Left kidney (tissue), 2 donors: Measurements from ENCODE around the gene WDR46. TPM values are rescaled to one million over a fixed set of nuclear protein-coding genes. Genes with fewer than 3 reads are reported as not detected.
"Not testable (repeated sequence)": the region's sequence is repeated elsewhere in the genome, so short reads cannot be mapped to it uniquely, and the experiment has no call there.

Experiments used
- DNase-seq: peaks from one replicate; pipeline ENCODE4 v3.0.0-alpha.2; 2013
- polyA plus RNA-seq: library from polyadenylated mRNA; unstranded; fragments of 120-200 nt; gene quantifications from one replicate; pipeline ENCODE4 v1.2.1, GENCODE V29; 2013; ENCODE audit not compliant: insufficient read length

WDR46 gene
- polyA plus RNA-seq, 1 donor: 59.7 TPM

DNA sequence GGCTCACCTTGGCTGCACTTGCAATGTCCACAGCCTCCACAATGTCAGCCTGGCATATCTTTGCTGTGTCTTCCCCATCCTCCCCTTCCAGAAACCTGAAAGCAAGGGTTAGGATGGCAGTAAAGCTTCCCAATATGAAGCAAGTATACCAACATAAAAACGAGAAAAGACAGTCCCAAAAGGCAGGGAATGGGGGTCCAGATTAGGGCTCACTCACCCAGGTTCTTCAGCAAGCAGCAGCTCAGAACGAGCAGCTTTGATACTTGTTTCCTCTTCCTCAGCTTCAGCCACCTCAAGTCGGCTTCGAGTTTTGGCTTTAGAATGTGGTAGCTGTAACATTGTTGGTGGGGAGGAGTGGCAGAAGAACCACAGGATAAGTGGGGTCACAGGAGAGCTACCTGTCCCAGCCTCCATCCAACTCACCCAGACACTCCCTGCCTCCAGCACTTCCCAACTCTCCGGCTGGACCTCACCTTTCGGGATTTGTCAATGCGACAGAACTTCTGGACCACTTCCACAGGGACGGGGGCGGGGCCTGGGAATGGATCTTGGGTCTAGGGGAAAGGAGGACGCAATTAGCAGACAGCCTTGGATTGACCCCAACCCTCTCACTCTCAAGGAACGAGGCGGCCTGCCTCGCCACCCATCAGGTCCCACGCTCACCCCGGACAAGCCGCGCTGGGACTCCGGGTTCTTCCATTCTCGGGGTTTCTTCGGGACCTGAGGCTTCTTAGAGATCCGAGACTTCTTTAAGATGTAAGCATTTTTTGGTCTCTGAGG, 708 bp downstream of the WDR46 start:
- no peak for DNase-seq

DNA sequence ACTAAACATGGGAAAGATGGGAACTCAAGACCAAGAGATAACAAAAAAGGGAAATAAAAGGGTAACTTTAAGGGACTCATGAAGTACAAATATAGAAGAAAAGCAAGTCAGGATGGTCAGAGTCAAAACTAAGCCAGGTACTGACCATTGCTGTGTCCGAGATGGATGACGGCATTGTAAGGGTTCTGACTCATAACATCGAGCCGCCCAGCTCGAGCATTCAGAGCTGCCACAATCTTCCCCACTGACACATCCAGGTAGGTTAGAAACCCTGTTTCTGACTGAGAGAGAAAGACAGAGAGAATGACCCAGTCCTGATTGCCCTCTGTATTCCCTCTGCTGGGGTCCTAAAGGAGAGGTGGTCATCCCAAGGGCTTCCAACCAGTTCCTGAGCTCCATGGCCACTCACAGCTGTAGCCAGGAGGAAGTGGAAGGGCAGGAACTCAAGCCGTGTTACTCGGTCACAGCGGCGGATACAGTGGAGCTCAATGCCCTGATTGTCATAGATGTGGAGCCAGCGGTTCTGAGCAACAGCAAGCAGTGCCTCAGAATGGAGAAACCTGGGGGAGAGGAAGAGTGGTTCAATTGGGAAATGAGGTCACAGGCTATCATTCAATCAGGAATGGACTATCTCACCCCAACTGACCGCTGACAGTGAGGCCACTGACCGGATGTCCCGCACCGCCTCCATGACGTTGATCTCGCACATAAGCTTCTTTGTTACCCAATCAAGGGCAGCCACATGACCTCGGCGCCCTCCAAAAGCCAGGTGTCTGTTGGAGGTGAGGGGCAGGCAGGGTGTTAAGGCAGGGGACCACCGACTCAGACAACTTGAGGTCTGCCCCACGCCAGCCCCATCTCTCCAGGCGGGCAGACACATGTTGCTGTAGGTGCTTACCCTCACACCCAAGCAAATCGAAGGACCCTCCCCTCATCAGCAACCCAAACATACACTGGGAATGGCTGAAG, 1.8 kb downstream of the WDR46 start:
- no peak for DNase-seq

DNA sequence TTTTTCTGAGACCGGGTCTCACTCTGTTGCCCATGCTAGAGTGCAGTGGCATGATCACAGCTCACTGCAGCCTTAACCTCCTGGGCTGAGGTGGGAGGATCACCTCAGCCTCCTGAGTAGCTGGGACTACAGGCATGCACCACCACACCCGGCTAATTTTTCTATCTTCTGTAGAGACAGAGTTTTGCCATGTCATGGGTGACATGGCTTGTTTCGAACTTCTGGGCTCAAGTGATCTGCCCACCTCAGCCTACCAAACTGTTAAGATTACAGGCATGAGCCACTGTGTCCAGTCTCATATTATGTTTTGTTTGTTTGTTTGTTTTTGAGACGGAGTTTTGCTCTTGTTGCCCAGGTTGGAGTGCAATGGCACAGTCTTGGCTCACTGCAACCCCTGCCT, 3.8 kb downstream of the WDR46 start:
- DNase-seq: not testable (repeated sequence)

DNA sequence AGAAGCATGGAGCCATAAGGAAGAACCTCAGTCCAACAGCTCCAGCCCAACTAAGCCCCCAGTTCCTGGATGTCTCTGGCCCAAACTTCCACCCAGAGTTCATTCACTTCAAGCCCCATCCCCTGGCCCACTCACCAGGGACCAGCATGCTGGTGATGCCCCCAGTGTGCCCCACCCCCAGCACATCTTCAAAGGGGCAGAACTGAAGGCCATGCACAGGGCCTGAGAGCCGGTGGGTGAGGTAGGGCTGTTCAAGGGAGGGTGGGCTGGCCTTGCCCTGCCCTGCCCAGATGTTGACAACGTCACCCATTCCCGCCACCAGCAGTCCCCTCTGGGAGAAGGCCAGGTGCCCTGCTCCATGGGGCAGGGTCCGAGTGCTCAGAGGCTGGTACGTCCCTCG, 8.5 kb downstream of the WDR46 start:
- no peak for DNase-seq

DNA sequence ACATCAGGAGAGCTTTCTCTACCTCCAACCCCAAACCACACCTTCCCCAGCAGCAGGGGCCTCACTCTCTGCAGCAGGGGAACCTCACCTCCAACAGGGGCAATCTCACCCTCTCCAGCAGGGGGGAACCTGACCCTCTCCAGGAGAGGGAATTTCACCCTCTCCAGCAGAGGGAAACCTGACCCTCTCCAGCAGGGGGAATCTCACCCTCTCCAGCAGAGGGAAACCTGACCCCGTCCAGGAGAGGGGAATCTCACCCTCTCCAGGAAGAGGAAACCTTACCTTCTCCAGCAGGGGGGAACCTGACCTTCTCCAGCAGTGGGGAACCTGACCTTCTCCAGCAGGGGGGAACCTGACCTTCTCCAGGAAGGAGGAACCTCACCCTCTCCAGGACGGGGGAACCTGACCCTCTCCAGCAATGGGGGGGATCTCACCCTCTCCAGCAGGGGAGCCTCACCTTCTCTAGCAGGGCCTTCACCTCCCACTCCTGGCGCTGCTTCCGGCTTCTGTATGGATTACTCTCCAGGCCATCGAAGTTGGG, 9.0 kb downstream of the WDR46 start:
- DNase-seq: peak; percentile 22

DNA sequence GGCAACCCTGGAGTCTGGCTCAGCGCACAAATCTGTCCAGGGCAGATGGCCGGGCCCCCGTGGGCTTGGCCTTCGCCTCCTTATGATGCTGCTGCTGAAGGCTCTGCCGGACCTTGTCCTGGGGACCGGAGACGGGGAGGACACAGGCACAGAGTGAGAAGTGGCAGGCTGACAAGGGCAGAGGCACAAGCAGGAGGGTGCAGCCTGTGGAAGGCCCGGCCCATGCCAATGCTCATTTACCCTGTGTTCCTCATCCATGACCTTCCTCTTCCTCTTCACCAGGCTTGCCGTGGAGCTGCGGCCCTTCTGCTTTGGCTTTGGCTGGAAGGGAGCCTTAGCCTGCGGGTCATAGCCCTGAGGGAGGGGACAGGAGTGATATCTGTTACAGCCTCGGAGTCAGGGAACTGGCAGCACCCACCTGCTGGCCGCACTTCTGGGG, 9.8 kb downstream of the WDR46 start:
- DNase-seq: no peak

DNA sequence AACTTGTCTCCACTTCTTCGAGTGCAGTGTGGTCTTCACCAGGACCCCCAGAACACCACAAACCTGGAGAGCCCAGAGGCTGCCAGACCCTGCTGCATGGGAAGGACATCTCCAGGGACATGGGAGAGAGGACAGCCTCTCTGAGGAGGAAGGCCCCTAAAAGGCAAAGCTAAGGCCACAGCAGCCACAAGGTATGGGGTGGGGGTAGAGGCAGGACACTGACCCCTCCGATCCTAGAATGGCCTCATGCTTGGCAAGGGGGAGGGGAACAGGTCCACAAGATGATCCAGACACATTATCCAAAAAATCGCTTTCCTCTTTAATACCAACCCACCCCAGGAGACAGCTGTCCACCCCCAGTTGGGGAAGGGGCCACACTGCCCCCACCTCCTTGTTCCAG, 10.2 kb downstream of the WDR46 start:
- DNase-seq: no peak

DNA sequence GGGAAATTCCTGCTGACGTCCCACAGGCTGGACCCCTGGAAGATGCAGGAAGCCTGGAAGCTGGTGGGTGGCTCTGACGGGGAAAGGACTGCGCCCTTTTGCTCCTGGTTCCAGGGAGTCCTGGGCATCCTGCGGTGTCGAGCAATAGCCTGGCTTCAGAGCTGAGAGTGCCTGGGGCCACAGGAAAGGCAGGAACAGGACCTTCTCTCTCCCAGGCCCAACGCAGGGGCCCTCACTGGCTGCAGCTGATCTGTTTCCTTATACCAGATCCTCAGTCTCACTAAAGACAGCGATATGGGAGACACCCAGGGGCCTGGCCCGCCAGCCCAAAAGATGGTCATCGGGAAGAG, 10.7 kb downstream of the WDR46 start:
- no peak for DNase-seq

DNA sequence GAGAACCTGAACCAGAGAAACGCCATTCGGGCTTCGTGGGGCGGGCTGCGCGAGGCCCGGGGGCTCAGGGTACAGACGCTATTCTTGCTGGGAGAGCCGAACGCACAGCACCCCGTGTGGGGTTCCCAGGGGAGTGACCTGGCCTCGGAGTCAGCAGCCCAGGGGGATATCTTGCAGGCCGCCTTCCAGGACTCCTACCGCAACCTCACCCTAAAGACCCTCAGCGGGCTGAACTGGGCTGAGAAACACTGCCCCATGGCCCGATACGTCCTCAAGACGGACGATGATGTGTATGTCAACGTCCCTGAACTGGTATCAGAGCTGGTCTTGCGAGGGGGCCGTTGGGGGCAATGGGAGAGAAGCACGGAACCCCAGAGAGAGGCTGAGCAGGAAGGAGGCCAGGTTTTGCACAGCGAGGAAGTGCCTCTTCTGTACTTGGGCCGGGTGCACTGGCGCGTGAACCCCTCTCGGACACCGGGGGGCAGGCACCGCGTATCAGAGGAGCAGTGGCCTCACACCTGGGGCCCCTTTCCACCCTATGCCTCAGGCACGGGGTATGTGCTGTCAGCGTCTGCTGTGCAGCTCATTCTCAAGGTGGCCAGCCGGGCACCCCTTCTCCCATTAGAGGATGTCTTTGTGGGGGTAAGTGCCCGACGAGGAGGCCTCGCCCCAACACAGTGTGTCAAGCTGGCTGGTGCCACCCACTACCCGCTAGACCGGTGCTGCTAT, 11.2 kb downstream of the WDR46 start:
- no peak for DNase-seq

DNA sequence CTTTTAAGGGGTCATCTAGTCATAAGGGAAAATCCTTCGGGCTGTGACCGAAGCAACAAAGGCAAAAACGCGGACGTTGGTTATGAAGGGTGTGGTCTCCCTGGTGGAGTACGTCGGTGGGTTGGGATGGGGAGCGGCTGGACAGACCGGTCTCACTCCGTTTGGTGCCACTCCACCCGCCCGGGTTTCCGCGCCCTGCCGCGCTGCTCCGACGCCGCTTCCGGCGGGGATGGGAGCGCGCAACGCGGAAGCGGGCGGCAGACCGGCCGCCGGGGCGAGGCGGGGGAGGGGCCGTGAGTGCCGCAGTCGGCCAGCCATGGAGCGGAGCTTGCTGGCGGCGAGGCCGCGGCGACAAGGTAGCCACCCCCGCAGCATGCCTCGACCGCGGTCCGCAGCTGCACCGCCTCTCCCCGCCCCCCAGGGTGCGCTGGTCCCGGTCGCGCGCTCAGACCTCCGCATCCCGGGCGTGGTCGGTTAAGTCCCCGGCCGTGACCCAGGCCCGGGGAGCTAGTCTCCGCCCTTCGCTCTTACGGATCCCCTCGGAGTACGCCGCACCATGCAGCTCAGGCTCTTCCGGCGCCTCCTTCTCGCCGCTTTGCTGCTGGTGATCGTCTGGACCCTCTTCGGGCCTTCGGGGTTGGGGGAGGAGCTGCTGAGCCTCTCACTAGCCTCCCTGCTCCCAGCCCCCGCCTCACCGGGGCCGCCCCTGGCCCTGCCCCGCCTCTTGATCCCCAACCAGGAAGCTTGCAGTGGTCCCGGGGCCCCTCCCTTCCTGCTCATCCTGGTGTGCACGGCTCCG, 12.0 kb downstream of the WDR46 start, which contains the start of gene B3GALT4:
TSS of gene B3GALT4 (plus strand) at position 260 of the 799 bp plus-strand sequence. CDS start at position 557, 297 bp downstream.
- DNase-seq: peak; percentile 68

DNA sequence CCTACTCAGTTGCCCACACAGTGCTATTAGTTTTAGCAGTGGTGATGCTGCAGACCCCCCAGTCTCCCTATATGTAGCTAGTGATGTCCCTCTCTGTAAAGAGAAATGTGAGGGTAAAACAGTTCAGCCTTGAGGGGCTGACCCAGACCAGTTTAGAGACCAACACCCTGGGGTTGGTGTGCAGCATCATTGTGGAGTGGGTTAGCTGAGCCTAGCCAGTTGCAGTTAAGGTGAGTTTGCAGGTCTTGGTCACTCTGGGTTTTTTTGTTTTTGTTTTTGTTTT, 12.5 kb downstream of the WDR46 start:
- DNase-seq: no peak

DNA sequence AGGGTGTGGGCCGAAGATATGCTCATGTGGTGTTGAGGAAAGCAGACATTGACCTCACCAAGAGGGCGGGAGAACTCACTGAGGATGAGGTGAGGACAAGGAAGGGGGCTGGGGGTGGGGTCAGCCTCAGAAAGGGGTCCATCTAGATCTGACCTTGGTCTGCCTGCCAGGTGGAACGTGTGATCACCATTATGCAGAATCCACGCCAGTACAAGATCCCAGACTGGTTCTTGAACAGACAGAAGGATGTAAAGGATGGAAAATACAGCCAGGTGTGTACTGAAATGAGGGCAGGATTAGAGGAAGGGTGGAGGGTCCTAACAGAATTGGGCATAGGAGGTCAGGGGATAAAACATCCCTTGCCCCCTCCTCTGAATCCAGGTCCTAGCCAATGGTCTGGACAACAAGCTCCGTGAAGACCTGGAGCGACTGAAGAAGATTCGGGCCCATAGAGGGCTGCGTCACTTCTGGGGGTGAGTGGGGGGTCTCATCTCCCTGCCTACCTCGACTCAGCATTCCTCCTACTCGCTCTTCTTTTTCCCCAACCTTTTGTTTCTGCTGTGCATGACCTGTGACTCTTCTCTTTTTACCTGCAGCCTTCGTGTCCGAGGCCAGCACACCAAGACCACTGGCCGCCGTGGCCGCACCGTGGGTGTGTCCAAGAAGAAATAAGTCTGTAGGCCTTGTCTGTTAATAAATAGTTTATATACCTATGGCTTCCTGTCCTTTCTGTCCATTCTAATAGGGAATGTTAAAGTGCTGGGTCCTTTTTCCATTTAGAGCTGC, 13.1 kb downstream of the WDR46 start:
- DNase-seq: not testable (repeated sequence)

DNA sequence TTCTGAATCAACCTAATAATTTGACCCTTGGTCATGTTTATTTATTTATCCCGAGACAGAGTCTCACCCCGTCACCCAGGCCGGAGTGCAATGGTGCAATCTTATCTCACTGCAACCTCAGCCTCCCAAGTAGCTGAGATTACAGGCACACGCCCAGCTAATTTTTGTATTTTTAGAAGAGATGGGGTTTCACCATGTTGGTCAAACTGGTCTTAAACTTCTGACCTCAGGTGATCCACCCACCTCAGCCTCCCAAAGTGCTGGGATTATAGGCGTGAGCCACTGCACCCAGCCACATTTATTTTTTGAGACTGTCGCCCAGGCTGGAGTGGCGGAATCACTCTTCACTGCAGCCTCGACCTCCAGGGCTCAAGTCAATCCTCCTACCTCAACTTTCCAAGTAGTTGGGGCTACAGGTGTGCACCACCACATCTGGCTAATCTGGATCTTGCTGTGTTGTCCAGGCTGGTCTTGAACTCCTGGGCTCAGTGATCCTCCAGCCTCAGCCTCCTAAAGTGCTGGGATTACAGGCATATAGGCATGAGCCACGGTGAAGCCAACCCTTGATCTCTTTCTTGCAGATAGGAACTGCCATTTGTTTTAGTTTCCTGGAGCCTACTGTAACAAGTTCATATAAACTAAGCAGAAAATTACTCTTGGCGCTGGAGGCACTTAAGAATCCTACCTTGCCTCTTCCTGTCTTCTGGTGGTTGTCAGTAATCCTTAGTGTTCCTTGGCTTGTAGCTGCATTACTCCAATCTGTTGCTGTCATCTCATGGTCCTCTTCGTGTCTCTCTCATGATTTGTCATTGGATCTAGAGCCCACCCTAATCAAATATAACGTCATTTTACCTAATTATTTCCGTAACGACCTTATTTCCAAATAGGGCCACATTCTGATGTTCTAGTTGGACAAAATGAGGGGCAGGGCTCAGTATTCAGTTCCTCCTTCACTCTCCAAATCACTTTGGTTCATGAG, 14.8 kb downstream of the WDR46 start:
- DNase-seq: no peak

DNA sequence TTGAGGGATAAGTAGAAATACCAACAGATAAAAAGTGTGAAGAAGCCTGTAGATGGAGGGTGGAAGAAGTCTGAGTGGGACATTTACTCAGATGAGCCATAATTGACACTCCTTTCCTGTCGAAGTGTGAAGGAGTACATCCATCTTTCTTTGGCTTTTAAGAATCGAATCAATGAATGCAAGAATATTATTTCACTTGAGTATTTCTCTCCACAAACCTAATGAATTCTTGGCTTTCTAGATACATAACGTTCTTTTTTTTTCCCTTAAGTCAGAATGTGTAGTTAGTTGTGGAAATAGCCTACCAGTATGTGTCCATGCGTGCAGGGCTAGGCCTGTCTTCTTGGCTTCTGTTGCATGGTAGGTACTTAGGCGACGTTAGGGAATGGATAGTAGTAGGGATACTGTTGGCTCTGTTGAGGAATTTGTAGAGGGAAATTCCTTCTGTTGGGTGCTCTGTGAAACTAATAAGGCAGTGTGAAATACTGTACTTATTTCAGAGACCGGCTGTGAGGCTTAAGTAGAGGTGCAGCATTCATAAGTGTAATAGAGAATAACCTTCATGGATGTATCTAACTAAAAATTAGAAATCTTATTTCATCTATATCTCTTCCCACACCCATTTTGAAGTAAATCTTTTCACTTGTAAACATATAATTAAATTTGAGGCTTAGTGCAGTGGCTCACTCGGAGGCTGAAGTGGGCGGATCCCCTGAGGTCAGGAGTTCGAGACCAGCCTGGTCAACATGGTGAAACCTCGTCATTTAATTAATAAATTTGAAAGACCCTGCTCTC, 15.7 kb downstream of the WDR46 start:
- no peak for DNase-seq

DNA sequence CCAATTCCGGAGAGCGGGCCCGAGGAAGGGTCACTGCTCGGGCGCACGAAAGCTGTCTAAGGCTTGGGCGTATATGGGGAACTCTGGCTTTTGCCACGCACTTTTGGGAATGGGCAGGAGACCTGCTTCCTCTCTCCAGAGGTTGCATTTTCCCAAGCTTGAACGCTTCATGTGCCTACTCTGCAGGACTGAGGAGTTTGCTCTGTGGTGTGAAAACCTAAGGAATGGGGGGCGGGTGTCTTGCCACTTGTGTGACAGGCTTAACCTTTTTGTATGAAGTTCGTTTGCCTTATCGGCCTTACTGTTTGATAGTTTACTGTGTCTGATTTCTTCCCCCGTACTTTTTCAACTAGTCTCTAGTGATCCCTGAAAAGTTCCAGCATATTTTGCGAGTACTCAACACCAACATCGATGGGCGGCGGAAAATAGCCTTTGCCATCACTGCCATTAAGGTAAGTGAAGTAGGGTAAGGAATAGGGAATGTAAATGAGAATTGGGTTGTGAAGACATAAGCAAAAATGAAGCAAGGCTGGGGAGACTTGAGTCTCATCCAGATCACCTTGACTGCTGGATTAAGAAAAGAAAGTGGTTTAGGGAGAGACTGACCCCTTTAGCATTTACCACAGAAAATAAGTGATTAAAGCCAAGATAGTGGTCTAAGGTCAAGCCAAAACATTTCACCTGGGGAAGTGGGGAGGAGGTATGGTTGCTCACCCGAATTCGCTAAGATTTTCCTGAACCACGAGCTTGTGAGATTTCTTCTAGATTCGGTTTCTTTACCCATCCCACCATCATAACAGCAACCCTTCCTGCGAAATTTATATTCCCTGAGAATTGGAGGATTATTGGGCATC, 16.5 kb downstream of the WDR46 start:
- no peak for DNase-seq

DNA sequence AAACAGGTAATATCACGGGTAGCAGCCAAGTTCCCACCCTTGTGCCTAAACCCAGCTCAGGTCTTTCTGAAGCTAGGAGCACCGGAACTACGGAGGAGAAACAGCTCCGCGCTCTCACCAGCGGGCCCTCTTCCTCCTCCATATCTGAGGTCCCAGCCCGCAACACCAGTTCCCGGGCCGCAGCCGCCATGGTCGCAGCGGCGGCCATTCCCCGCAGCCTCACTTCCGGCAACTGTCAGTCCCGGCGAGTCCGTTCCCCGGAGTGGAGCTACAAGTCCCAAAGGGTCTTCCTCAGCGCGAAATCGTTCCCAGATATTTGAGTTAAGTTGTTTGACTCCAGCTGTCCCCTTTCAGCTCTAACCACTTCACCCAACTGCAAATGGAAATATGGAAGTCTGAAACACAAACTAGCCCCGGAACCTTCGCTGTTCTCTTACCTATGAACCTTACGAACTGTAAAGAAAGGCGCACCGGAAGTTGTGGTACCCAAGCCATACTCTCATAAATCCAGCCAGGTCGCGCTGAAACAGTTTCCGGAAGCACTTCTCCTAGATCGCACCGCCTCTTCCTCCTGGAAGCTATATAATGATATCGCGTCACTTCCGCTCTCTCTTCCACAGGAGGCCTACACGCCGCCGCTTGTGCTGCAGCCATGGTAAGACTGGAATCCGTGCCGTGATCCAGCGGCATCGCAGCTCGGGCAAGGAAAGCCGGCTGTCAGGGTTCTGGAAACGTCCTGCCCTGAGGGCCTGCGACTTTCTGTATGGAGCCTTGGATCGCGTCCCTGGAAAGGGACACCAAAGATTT, 17.4 kb downstream of the WDR46 start, which contains the start of the genes RPS18 and VPS52:
TSS of gene RPS18 (plus strand) at position 608 of the 807 bp plus-strand sequence. CDS start at position 653, 45 bp downstream.
TSS of gene VPS52 (minus strand) at position 409 of the 807 bp plus-strand sequence. CDS start at position 208, 201 bp downstream.
- peak; percentile 100 for DNase-seq
